Spleen (tissue), 7 donors: ENCODE measurements around the gene BUB1B.

Experiments used
- CTCF ChIP-seq, 11 experiments: fragments of 200-600 bp in 7 of 11; fragments of 450-650 bp in 4 of 11; sonication (generic) in 4 of 11; IDR thresholded peaks in 8 of 11; conservative IDR thresholded peaks in 3 of 11; 1 replicate in 7 of 11; 2 replicates in 4 of 11; pipeline versions ENCODE4 v1.4.0 to v1.8.0; 2016 to 2021; ENCODE audit warnings: antibody characterized with exemption in 11 of 11, inconsistent platforms in 4 of 11, mild to moderate bottlenecking in 1 of 11
- POLR2A ChIP-seq, 3 donors: fragments of 450-650 bp; IDR thresholded peaks; one replicate each; pipeline ENCODE4 v1.5.1; 2017; ENCODE audit warnings: antibody characterized with exemption in 3 of 3, mild to moderate bottlenecking in 1 of 3
- POLR2AphosphoS5 ChIP-seq, 3 donors: sonication (generic); formaldehyde crosslinking; IDR thresholded peaks; one replicate each; pipeline ENCODE4 v1.5.1; 2017; ENCODE audit warnings: antibody characterized with exemption in 3 of 3
- donor health status: DM: no; HTN: no; CAD: no; lungs with moderate emphysema.
- donor health status: DM: no; HTN: no; CAD: no.
- donor health status: DM: no; HTN: no; CAD: no.

- TF ChIP-seq CTCF (IDR thresholded peaks at IDR 0.05 in 8 of 11, conservative IDR thresholded peaks at IDR 0.05 in 3 of 11): no peak
- TF ChIP-seq POLR2A (IDR thresholded peaks at IDR 0.05): no peak
- no peak for TF ChIP-seq POLR2AphosphoS5 (IDR thresholded peaks at IDR 0.05)
These were observed 106.8 kb downstream of the BUB1B start for GRCh38 chr15:40267670-40268069.
